Measurements from ENCODE around the gene IL15RA.
"Not testable (repeated sequence)": the region's sequence is repeated elsewhere in the genome, so short reads cannot be mapped to it uniquely, and the experiment has no call there.

Gene IL15RA

GRCh38 chr10:5917305-5917704, 60.0 kb downstream of the IL15RA start:
- no peak for FAIRE-seq

DNA sequence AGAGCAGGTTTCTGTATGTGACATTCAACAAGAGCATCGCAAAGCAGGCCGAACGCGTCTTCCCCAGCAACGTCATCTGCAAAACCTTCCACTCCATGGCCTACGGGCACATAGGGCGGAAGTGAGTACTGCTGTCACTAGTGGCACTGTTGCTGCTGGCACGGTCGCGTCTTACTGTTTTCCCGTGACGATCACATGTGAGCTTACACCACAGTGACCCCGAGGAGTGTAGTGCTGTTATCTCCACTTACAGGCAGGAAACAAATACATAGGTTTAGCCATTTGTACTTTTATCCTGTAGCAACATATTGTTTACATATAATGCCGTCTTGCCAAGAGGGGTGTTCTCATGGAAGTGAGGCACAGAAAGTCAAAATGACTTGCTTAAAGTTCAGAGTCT, 61.9 kb downstream of the IL15RA start:
- no peak for FAIRE-seq

- no peak for FAIRE-seq
Measured at GRCh38 chr10:5913736-5914135, 63.6 kb downstream of the IL15RA start.

DNA sequence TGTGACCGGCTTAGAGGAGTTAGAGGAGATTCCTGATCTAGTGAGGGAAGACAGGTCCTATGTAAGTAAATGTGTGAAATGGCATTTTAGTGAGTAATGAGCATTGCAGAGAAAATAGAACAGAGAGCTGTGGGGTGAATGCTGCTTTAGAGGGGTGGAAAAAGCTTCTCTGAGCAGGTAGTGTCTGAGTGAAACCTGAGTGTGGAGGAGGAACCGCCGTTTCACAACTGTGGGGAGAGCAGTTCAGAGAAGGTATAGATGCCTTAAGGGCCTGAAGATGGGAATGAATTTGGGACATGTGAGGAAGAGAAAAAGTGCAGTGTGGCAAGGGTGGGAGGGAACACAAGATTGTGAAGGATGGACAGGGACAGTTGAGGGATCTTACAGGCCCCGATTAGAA, 65.7 kb downstream of the IL15RA start:
- no peak for FAIRE-seq

DNA sequence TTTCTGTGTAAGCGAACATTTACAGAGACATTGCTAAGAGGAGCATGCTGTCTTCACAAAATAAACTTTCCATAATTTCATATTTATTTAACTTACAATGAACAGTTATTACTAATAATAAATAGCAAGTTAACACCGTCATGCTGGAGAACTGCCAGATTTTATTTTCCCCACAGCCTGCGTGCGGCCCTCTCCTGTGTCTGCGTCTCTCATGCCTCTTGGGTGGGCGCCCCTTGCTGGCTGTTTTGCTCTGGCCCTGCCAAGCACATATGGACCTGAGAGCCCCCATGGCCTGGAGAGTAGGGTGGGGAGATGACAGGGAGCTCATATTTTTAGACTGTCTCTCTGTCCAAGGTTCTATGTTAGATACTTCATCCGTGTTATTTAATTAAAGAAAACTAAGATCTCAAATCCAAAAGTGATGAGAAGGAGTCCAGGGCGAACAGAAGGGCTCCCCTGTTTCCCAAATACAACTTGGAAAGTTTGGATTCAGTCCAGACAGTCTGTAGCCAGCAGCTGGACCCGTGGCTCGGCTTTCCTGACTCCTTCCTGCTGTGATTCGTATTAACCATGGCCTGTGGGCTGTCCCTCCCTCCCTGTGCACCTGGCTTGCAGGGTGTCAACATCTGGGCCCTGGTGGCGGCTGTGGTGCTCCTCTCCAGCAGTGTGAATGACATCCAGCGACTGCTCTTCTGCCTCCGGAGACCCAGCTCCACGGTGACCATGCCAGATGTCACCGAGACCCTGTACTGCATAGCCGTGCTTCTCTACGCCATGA, 66.8 kb downstream of the IL15RA start:
- FAIRE-seq, result no peak

DNA sequence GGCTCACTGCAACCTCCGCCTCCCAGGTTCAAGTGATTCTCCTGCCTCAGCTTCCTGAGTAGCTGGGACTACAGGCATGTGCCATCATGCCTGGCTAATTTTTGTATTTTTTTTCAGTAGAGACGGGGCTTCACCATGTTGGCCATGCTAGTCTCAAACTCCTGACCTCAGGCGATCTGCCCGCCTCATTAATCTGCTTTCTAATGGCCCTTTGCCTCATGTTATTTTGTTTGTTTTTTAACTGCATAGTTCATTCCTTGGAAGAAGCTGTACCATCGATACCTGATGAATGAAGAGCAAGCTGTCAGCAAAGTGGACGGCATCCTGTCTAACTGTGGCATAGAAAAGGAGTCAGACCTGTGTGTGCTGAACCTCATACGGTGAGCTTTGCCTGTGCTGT, 68.7 kb downstream of the IL15RA start:
- FAIRE-seq, result not testable (repeated sequence)

DNA sequence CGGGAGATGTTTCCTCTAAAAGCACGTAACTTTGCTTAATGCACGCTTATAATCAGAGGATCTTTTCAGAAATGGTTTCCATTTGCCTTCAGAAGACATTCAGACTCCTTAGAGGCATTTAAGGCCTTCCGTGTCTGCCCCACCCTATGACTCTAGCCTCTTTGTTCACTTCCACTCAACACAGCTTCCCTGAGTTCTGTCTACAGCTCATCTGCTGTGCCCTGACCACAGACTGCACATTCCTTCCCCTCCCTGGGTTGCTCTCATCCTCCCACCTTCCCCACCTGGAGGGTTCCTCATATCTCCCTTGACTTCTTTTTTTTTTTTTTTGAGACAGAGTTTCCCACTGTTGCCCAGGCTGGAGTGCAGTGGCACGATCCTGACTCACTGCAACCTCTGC, 70.7 kb downstream of the IL15RA start:
- no peak for FAIRE-seq

DNA sequence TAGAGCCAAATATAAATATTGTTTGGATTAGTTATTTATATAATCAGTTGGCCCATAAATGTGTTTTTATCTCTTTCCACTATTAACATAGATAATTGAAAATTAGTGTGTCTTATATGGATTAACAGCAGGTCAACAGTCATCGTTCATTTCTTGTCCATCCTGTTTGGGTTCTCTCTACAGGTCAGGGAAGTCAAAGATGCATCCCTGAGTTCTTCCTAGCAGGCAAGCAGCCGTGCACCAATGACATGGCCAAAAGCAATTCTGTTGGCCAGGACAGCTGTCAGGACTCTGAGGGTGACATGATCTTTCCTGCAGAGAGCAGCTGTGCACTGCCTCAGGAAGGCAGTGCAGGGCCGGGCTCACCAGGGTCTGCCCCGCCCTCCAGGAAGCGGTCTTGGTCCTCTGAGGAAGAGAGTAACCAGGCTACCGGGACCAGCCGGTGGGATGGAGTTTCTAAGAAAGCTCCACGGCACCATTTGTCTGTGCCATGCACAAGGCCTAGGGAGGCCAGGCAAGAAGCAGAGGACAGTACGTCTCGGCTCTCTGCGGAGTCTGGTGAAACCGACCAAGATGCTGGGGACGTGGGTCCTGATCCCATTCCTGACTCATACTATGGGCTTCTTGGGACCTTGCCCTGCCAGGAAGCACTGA, 71.4 kb downstream of the IL15RA start:
- FAIRE-seq, result no peak

GRCh38 chr10:5904227-5904626, 73.1 kb downstream of the IL15RA start:
- no peak for FAIRE-seq

- FAIRE-seq, result no peak
Measured at GRCh38 chr10:5903563-5903962, 73.8 kb downstream of the IL15RA start.

GRCh38 chr10:5902511-5903274, 74.7 kb downstream of the IL15RA start:
- FAIRE-seq, result no peak

Measured in G401.6 (cell line).